HG03103 (cell line): ENCODE data around the gene MARCHF9.
"Not testable (repeated sequence)": the region's sequence is repeated elsewhere in the genome, so short reads cannot be mapped to it uniquely, and the experiment has no call there.

ENCODE experiments used
- ATAC-seq: cut with Tn5 transposase; IDR thresholded peaks from one replicate; pipeline ENCODE4 v1.9.1; 2021; ENCODE audit warnings: low read depth; ENCODE audit not compliant: unreplicated experiment

MARCHF9 gene, protein sequence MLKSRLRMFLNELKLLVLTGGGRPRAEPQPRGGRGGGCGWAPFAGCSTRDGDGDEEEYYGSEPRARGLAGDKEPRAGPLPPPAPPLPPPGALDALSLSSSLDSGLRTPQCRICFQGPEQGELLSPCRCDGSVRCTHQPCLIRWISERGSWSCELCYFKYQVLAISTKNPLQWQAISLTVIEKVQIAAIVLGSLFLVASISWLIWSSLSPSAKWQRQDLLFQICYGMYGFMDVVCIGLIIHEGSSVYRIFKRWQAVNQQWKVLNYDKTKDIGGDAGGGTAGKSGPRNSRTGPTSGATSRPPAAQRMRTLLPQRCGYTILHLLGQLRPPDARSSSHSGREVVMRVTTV

DNA sequence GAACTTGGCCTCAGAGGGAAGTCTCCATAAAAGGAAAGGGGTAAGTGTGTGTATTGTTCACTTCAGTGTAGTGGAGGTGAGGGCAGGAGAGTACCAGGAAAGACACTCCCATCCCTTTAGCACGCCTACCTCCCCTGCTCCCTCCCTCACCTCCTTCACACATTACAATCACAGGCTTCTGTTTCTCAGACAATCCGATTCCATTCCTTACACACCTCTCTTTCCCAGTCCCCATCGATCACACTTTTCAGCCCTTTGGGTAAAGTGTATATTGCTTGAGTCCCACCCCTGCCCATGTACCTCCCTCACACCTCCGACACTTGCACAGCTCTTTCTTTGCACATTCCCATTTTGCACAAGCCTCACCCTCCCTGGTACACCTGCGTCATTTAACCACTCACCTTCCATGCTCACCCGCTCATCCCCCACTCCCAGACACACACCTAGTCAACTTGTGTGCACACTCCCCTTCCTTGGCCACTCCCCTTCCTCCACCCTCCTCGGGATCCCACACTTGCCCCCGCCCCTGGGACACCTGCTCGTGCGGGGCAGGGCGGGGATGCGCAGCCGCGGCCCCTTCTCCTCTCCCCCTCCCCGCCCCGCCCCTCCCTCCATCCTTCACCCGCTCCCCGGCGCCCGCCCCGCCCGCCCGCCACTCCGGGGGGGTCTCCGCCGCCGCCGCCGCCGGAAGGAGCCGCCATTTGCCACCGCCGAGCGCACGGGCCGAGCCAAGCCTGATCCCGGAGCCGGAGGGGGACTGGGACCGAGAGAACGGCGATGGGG lies at the start of gene MARCHF9:
MARCHF9 (plus strand) TSS at position 693 of the 783 bp plus-strand sequence. CDS start 426 bp downstream, outside the sequence.
- ATAC-seq, result peak; percentile 37

DNA sequence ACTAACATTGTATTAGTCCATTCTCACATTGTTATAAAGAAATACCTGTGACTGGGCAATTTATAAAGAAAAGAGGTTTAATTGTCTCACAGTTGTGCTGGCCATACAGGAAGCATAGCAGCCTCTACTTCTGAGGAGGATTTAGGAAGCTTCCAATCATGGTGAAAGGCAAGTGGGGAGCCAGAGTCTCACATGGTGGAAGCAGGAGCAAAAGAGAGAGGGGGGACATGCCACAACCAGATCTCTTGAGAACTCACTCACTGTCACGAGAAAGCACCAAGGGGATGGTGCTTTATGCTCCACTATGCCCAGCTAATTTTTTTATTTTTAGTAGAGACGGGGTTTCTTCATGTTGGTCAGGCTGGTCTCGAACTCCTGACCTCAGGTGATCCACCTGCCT lies 47.7 kb upstream of the MARCHF9 start:
- no peak for ATAC-seq

DNA sequence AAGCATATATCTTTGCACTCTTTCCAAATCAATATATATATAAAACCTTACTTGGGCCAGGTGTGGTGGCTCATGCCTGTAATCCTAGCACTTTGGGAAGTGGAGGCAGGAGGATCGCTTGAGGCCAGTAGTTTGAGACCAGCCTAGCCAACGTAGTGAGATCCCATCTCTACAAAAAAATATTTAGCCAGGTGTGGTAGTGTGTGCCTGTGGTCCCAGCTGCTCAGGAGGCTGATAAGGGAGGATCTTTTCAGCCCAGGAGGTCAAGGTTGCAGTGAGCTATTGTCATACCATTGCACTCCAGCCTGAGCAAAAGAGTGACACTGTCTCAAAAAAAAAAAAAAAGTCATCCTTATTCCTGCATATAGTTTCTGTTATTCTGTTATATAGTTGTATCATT lies 46.6 kb upstream of the MARCHF9 start:
- ATAC-seq, result no peak

DNA sequence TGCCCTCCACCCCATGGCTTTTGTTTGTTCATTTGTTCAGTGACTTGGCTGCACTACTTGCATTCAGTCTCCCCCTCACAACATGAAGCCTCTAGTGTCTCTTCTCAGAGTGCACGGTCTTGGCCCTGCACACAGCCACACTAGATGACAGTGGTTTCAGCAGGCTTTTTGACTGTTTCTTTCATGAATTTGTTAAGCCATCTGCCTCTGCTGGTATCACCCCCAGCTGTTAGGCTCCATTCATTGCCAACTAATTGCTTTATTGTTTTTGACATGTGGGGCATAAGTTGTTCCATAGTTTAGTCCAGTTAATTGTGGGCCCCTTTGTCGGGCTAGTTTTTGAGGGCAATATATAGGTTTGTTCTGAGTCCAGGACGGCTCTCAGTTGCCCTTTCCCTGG lies 42.2 kb upstream of the MARCHF9 start:
- no peak for ATAC-seq

DNA sequence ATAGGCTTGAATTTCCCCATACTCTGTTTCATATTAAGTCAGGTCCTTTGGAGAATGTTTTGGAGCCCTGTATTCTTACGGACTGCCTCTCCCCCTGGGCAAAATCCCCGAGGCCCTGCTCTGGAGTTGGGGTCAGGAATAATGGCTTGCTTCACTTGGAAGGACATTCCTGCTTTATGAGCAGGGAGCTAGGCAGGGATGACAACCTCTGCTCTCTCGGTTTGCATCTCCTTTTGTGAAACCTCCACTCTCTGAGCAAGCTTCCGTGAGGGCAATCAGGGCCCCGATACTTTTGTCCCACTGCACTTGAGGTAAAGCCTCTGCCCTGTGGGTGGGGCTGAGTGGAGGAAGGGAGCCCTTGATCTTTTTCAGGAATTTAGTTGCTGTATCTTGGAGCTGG lies 41.7 kb upstream of the MARCHF9 start:
- no peak for ATAC-seq

DNA sequence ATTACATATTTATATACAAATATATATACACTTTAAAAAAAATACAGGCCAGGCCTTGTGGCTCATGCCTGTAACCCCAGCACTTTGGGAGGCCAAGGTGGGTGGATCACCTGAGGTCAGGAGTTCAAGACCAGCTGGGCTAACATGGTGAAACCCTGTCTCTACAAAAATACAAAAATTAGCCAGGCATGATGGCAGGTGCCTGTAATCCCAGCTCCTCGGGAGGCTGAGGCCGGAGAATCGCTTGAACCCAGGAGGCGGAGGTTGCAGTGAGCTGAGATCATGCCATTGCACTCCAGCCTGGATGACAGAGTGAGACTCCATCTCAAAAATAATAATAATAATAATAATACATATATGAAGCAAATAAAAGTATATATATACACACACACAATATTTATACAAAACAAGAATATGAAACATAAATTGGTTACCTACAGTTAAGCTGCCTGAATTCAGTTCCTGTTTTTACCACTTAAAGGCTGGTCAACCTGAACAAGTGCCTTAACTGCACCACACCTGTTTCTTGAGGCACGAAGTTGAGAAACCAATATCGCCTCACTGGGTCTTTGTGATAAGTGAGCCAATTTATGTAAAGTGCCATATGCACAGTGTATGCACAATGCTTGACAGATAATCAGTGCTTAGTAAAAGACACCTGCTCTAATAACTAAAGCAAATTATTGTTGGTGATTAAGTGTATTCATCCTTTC lies 39.7 kb upstream of the MARCHF9 start:
- ATAC-seq, result not testable (repeated sequence)

DNA sequence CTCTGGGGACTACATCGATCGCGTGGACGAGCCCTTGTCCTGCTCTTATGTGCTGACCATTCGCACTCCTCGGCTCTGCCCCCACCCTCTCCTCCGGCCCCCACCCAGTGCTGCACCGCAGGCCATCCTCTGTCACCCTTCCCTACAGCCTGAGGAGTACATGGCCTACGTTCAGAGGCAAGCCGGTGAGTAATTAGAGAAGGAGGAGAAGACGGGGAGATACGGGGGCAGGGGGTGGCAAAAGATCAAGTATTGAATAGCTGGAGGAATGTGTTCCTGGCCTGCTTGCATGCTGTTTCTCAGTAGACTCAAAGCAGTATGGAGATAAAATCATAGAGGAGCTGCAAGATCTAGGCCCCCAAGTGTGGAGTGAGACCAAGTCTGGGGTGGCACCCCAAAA lies 39.1 kb upstream of the MARCHF9 start:
- ATAC-seq, result no peak

DNA sequence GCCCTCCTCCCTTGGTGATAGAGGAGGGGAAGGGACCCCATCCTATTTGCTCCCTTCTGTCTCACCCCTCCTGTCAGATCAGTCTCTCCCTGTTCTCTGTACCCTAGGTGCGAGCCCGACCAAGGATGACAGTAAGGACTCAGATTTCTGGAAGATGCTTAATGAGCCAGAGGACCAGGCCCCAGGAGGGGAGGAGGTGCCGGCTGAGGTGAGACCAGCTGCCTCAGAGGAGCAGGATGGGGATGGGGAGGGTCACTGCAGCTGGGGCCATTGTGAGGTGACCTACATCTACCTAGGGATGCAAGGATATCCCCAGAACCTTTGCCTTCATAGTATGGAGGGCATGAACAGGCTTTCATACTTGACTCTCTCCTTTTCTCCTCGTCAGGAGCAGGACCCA lies 38.6 kb upstream of the MARCHF9 start:
- ATAC-seq, result no peak

DNA sequence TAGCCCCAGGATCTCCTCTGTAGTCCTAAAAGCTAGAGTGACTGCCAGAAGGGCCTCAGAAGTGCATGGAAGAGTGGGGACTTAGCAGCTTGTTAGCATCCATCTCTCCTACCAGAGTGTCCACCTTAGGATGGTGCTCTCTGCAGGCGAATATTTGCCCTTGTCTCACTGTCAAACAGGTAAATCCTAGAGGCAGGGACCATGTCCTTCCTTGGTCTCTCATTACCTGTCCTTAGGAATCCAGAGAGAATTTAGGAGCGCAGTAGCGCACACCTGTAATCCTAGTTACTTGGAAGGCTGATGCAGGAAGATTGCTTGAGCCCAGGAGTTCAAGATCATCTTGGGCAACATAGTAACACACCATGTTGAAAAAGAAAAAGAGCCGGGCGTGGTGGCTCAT lies 37.8 kb upstream of the MARCHF9 start:
- no peak for ATAC-seq

DNA sequence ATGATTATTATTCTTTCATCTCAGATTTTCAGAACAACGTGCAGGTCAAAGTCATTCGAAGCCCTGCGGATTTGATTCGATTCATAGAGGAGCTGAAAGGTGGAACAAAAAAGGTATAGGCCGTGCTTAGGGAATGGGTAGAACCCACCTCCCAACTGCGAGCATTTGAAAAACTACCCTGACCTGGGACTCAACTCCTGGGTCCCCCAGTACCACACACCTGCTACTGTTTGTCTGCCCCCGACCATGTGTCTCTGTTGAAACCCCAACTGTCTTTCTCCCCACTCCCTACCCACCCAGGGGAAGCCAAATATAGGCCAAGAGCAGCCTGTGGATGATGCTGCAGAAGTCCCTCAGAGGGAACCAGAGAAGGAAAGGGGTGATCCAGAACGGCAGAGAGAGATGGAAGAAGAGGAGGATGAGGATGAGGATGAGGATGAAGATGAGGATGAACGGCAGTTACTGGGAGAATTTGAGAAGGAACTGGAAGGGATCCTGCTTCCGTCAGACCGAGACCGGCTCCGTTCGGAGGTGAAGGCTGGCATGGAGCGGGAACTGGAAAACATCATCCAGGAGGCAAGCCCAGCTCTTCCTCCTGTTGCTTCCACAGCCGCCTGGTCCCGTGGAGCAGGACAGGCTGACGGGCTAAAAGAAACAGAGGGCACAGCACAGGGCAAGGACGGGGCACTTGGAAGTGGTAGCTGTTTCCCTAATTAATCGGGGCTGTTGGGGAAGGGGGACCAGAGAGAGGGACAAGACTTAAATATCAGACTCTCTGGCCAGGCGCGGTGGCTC lies 36.9 kb upstream of the MARCHF9 start:
- no peak for ATAC-seq

DNA sequence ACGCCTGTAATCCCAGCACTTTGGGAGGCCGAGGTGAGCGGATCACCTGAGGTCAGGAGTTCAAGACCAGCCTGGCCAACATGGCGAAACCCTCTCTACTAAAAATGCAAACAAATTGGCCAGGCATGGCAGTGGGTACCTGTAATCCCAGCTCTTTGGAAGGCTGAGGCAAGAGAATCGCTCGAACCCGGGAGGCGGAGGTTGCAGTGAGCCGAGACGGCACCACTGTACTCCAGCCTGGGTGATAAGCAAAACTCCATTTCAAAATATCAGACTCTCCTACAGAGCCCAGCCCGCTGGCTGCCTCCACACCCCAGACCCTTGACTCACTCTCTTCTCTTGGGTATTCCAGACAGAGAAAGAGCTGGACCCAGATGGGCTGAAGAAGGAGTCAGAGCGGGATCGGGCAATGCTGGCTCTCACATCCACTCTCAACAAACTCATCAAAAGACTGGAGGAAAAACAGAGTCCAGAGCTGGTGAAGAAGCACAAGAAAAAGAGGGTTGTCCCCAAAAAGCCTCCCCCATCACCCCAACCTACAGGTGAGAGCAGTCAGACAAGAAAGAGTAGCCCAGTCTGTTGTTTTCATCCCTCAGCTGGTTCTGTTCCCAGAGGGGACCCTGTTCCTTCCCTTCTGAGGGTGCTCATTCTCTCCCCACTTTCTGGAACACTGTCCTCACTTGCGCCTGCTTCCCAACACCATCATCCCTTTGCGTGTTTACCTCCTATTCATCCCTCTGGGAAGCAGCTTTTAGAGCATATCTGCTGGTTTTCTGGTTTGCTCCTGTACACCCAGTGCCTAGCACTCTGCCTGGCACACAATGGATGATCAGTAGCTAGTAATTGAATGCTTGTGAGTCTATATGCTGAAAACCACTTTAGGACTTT lies 36.0 kb upstream of the MARCHF9 start:
- ATAC-seq, result no peak

DNA sequence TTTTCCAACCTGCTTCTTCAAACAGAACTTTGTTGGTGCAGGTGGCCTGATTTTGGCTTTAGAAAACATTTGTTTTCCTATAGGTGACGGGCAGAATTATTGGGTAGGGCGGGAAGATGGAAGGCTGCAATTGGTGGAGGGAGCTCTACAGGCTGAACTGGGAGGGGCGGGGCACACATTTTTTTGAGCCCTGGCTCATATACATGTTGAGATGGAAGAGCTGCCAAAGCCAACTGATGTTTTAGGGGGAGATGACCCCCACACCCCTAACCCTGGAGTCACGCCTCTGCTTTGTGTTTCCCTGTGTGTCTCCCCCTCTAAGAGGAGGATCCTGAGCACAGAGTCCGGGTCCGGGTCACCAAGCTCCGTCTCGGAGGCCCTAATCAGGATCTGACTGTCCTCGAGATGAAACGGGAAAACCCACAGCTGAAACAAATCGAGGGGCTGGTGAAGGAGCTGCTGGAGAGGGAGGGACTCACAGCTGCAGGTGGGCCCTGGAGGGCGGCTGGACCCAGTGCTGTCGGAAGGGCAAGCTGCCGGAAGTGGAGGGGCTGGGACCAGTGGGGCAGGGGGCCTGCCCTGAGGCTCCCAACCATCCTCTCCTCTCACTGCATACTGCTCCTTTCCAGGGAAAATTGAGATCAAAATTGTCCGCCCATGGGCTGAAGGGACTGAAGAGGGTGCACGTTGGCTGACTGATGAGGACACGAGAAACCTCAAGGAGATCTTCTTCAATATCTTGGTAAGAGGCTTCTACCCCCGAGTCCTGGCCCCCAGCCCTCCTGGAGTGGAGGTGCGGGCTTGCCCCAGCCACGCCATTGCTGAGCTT lies 34.9 kb upstream of the MARCHF9 start:
- no peak for ATAC-seq

DNA sequence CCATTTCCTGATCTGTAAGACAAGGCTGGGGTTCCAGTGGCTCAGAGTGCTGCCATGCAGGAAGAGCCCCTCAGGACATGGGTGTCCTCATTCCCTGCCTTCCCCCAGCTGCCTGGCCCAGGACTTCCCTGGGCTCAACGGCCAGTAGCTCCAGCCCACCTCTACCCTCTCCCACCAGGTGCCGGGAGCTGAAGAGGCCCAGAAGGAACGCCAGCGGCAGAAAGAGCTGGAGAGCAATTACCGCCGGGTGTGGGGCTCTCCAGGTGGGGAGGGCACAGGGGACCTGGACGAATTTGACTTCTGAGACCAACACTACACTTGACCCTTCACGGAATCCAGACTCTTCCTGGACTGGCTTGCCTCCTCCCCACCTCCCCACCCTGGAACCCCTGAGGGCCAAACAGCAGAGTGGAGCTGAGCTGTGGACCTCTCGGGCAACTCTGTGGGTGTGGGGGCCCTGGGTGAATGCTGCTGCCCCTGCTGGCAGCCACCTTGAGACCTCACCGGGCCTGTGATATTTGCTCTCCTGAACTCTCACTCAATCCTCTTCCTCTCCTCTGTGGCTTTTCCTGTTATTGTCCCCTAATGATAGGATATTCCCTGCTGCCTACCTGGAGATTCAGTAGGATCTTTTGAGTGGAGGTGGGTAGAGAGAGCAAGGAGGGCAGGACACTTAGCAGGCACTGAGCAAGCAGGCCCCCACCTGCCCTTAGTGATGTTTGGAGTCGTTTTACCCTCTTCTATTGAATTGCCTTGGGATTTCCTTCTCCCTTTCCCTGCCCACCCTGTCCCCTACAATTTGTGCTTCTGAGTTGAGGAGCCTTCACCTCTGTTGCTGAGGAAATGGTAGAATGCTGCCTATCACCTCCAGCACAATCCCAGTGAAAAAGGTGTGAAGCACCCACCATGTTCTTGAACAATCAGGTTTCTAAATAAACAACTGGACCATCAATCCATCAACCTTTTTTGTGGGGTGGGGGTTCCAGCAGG lies 34.0 kb upstream of the MARCHF9 start:
- ATAC-seq, result no peak

DNA sequence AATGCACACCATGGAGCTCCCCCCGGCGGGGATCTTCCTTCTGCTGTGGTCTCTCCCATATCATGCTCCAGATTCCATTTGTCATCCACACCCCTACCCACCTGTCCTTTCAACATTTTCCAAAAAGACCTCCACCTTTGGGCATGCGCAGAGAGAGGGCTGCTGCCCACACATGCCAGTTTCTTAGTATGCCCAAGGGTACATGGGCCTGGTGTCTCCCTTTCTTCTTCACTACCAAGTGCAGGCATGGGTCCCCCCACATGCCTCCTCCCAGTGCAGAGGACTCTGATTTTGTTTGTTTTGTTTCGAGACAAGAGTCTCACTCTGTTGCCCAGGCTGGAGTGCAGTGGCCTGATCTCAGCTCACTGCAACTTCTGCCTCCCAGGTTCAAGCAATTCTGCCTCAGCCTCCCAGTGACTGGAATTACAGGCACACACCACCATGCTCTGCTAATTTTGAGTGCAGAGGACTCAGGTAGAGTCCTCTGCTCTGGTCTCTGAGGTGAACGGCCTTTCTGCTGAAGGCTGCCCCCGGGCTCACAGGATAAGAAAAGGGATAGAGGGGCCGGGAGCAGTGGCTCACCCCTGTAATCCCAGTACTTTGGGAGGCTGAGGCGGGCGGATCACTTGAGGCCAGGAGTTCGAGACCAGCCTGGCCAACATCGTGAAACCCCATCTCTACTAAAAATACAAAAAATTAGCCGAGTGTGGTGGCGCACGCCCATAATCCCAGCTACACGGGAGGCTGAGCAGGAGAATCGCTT lies 32.9 kb upstream of the MARCHF9 start:
- ATAC-seq, result not testable (repeated sequence)

DNA sequence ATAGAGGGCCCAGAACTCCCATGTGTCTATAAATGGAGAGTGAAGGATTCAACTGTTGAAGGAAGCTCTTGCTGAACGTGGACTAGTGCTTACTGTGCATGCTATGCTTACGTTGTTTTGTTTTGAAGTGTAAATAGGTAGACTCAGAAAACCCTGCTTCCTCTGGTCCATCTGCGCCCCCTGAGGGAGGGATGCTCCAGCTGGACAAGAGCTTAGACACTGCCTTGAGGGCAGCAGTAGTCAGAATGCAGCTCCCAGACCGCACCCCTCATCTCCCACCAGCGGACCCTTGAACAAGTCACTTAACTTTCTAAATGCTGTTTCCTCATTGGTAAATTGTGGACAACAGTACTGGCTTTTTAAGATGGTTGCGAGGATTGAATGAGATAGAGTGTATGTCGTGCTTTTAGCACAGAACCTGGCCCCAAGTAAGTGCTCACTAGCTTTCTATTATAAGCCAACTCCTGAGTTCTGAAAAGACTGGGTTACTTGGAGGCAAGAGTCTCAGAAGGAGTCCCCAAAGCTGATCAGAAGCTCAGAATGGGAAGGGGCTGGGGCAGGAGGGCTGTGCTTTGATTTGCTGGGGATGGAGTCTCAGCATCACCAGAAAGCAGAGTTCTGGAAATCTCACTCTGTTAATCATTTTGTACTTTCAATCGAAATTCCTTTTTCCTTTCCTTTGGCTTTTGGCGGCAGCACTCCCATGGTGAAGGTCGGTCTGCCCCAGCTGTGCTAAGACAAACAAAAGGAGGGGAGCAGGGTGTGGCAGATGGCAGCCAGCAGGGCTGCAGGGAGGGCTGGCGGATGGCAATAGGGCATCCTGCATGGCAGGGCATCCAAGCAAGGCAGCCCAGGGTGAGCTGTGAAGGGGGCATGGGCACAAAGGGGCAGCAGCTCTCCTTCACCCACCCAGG lies 31.9 kb upstream of the MARCHF9 start:
- no peak for ATAC-seq

DNA sequence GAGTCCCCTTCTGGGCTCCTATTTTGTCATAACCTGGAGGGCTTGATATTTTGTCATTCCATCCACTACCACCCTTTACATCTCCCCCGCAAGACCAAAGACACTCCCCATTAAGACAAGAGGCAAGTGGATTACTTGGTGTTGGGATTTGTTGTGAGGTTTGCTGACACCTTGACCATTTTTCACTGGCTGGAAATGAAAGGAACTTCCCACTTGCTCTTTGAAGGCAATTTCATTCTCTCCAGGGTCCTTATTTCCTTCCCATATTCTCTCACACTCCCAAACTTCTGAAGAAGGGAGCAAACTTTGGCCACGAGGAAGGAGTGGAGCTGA lies 31.3 kb upstream of the MARCHF9 start:
- ATAC-seq, result no peak
